GM12873 (cell line): ENCODE results near the gene HBQ1.

Experiments
- CTCF ChIP-seq: IDR thresholded peaks from 2 replicates; pipeline ENCODE4 v1.5.1; 2012; ENCODE audit warnings: low read depth, mild to moderate bottlenecking, moderate library complexity, low read length, control low read depth; ENCODE audit not compliant: insufficient read depth; ENCODE audit errors: missing control alignments

Gene HBQ1

GRCh38 chr16:154217-155030 is 25.8 kb upstream of the HBQ1 start:
- no peak for TF ChIP-seq CTCF

- TF ChIP-seq CTCF, result no peak
These were observed 25.2 kb upstream of the HBQ1 start for GRCh38 chr16:155031-155398.

GRCh38 chr16:159136-159849 is 21.0 kb upstream of the HBQ1 start:
- TF ChIP-seq CTCF, result no peak

DNA sequence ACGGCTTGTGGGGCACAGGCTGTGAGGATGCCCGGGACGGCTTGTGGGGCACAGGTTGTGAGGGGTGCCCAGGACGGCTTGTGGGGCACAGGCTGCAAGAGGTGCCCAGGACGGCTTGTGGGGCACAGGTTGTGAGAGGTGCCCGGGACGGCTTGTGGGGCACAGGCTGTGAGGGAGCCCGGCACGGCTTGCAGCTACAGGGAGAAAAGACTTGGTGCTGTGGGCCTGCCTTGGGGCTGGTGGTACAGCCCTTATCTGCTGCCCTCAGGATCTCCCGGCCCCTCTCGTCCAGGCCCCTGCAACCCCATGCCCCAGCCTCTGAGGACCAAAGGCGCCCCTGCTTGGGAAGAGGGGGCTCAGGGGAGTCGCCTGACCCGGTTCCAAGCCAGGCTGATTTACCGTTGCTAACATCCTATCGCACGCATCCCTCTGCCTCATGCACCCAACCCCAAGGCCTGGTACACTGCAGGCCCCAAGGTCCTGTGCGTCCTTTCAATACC is 19.5 kb upstream of the HBQ1 start:
- TF ChIP-seq CTCF, result no peak

- no peak for TF ChIP-seq CTCF
These were observed 17.8 kb upstream of the HBQ1 start for GRCh38 chr16:162271-162991.

DNA sequence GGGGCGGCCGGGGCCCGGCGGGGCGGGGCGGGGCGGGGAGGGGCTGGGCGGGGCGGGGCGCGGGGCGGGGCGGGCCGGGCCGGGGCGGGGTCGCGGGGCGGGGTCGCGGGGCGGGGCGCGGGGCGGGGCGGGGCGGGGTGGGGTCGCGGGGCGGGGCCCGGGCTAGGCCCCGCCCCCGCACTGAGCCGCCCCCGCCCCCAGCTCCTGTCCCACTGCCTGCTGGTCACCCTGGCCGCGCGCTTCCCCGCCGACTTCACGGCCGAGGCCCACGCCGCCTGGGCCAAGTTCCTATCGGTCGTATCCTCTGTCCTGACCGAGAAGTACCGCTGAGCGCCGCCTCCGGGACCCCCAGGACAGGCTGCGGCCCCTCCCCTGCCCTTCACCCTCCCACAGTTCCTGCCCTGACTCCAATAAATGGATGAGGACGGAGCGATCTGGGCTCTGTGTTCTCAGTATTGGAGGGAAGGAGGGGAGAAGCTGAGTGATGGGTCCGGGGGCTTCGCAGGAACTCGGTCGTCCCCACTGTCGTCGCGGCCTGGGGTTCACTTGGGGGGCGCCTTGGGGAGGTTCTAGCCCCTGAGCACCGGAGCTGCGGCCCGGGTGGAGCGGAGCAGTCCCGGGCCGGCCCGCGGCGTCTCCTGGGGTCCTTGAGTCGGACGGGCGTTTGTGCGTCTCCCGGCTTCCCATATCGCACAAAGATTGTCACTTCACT is 15.3 kb upstream of the HBQ1 start:
- no peak for TF ChIP-seq CTCF
